KMS-11 (cell line): Measurements from ENCODE around the gene PRKAR1B.
"Not testable (repeated sequence)": the region's sequence is repeated elsewhere in the genome, so short reads cannot be mapped to it uniquely, and the experiment has no call there.

Experiments
- H2AFZ ChIP-seq: fragments of 200-600 bp; sonication (generic); 2 replicates; pipeline ENCODE4 v1.6.1; 2016; ENCODE audit warnings: antibody characterized with exemption, mixed run types, low read depth
- H3K27ac ChIP-seq: fragments of 200-600 bp; sonication (generic); 2 replicates; pipeline ENCODE4 v1.6.1; 2016; ENCODE audit warnings: mild to moderate bottlenecking, mixed run types
- H3K27me3 ChIP-seq: fragments of 200-600 bp; sonication (generic); 2 replicates; pipeline ENCODE4 v1.6.1; 2017; ENCODE audit warnings: mild to moderate bottlenecking, low read depth, mixed run types, moderate library complexity; ENCODE audit not compliant: insufficient read depth
- H3K36me3 ChIP-seq: fragments of 200-600 bp; sonication (generic); 2 replicates; pipeline ENCODE4 v1.6.1; 2017; ENCODE audit warnings: mild to moderate bottlenecking, mixed run types; ENCODE audit not compliant: insufficient read depth
- H3K4me1 ChIP-seq: fragments of 200-600 bp; sonication (generic); 2 replicates; pipeline ENCODE4 v1.6.1; 2016; ENCODE audit warnings: mild to moderate bottlenecking, low read depth, mixed run types; ENCODE audit not compliant: poor library complexity, severe bottlenecking
- H3K4me2 ChIP-seq: fragments of 200-600 bp; sonication (generic); 2 replicates; pipeline ENCODE4 v1.7.0; 2016; ENCODE audit warnings: mild to moderate bottlenecking, mixed run types
- H3K4me3 ChIP-seq: fragments of 200-600 bp; sonication (generic); IDR thresholded peaks from 2 replicates; pipeline ENCODE4 v1.6.1; 2017; ENCODE audit warnings: low read depth, low read length, mixed read lengths; ENCODE audit not compliant: insufficient read depth
- H3K79me2 ChIP-seq: fragments of 200-600 bp; sonication (generic); 2 replicates; pipeline ENCODE4 v1.6.1; 2016; ENCODE audit warnings: low read depth, mixed run types; ENCODE audit not compliant: insufficient read depth
- H3K9ac ChIP-seq: fragments of 200-600 bp; sonication (generic); 2 replicates; pipeline ENCODE4 v1.6.1; 2016; ENCODE audit warnings: mild to moderate bottlenecking, mixed run types
- H4K20me1 ChIP-seq: fragments of 200-600 bp; sonication (generic); 2 replicates; pipeline ENCODE4 v1.6.1; 2016; ENCODE audit warnings: mild to moderate bottlenecking, mixed run types; ENCODE audit not compliant: insufficient read depth
- CTCF ChIP-seq: fragments of 200-600 bp; sonication (generic); conservative IDR thresholded peaks from 2 replicates; pipeline ENCODE4 v1.6.1; 2017; ENCODE audit warnings: low read depth, mild to moderate bottlenecking, antibody characterized with exemption, low read length, moderate library complexity, mixed read lengths

PRKAR1B gene

GRCh38 chr7:617614-618538, 109.2 kb downstream of the PRKAR1B start:
- TF ChIP-seq CTCF = no peak
- no peak overlapping the region for H3K4me3 ChIP-seq
- no peaks in the 10 kb centered on the region for H4K20me1 ChIP-seq
- H3K9ac ChIP-seq = no peak overlapping the region
- no peak overlapping the region for H3K4me2 ChIP-seq
- no peaks in the 10 kb centered on the region for H3K79me2 ChIP-seq
- no peaks in the 10 kb centered on the region for H3K36me3 ChIP-seq
- H2AFZ ChIP-seq = no peak overlapping the region
- H3K27ac ChIP-seq = no peak overlapping the region
- no peaks in the 10 kb centered on the region for H3K4me1 ChIP-seq
- no peaks in the 10 kb centered on the region for H3K27me3 ChIP-seq

- Histone ChIP-seq H3K4me2 (no peak overlapping the region), H3K9ac (no peak overlapping the region), H3K79me2 (no peaks in the 10 kb centered on the region)
Observed at GRCh38 chr7:613442-614140, 113.5 kb downstream of the PRKAR1B start.

GRCh38 chr7:611837-612236, 115.2 kb downstream of the PRKAR1B start:
- not testable (repeated sequence) for H3K36me3 ChIP-seq

More at GRCh38 chr7:613442-614140, 113.5 kb downstream of the PRKAR1B start:
- Histone ChIP-seq H2AFZ (no peak overlapping the region), H3K36me3 (no peaks in the 10 kb centered on the region), H3K27me3 (no peaks in the 10 kb centered on the region), H4K20me1 (no peaks in the 10 kb centered on the region), H3K4me1 (no peaks in the 10 kb centered on the region), H3K4me3 (no peak overlapping the region), H3K27ac (no peak overlapping the region)
- no peak for TF ChIP-seq CTCF

GRCh38 chr7:611281-611810, 115.7 kb downstream of the PRKAR1B start:
- Histone ChIP-seq H2AFZ (no peak overlapping the region), H3K4me1 (no peaks in the 10 kb centered on the region), H4K20me1 (no peaks in the 10 kb centered on the region), H3K27me3 (no peaks in the 10 kb centered on the region), H3K79me2 (no peaks in the 10 kb centered on the region), H3K27ac (no peak overlapping the region), H3K9ac (no peak overlapping the region), H3K4me2 (no peak overlapping the region), H3K4me3 (no peak overlapping the region), H3K36me3 (no peaks in the 10 kb centered on the region)
- TF ChIP-seq CTCF = no peak

More at GRCh38 chr7:611837-612236, 115.2 kb downstream of the PRKAR1B start:
- not testable (repeated sequence) for H4K20me1 ChIP-seq, H3K4me2 ChIP-seq, H3K79me2 ChIP-seq, H3K27ac ChIP-seq, H3K4me1 ChIP-seq, H3K9ac ChIP-seq, H3K4me3 ChIP-seq, H3K27me3 ChIP-seq, H2AFZ ChIP-seq
